Measurements from ENCODE around the gene BACH2. TPM values are rescaled to one million over a fixed set of nuclear protein-coding genes. Genes with fewer than 3 reads are reported as not detected.
A peak's percentile ranks its signal among the peaks of the same experiment; 100 is the strongest.

The BACH2 gene
- total and polyA plus RNA-seq, 2 of the 8 experiments (the other 6 are each of a cell fraction or from before 2014, with no cell fraction given) = 1.9 to 5.9 TPM

DNA sequence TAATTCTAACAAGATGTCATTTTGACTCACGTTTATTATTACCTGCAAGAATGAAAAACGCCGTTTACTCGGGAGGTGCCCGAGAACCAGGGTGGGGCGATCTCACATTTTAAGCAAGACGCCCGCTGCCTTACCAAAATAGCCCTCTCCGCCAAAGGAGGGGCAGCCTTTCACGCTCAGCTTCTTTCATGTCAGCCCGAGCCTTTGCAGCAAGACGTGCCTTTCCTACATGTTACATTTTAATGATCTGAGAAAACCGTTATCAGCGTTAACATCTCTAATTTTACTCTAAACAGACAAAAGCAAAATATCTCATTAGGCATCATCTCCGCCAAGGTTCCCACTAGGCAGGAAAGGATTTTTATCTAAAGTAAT lies 2.0 kb downstream of the BACH2 start:
- no peak overlapping the region for H2BK120ac ChIP-seq (replicated peaks; ENCODE audit: low read depth, low read length)
- no peak overlapping the region for H2BK15ac ChIP-seq (ENCODE audit: low read length)
- TF ChIP-seq YY1 (IDR thresholded peaks at IDR 0.05; ENCODE audit: low read depth, low read length) (no peak), RAD21 (IDR thresholded peaks at IDR 0.05 in 1 of 2, conservative IDR thresholded peaks at IDR 0.05 in 1 of 2; ENCODE audit: low read depth in 2 of 2, low read length in 2 of 2) (peak in 1 of 2 experiments; percentile 15; a peak in 1 of 4 replicates)
- ChIA-PET CTCF (ENCODE audit: partially characterized antibody) (interaction anchor here (2.6 to 16.3 kb wide), 2 partner anchors 99 to 181 kb away, joined by 17 to 234 read pairs; no protein-coding TSS in a partner anchor), POLR2A (ENCODE audit: partially characterized antibody) (no interaction called here)
- FAIRE-seq (peak; percentile 58), DNase-seq (ENCODE audit: low read depth in 1 of 2, low spot score in 2 of 2) (no peak)
- H4K8ac ChIP-seq (ENCODE audit: extremely low read depth, insufficient read depth, low read length) = no peak overlapping the region
- peak overlapping the region; percentile 99 for H3K4me2 ChIP-seq (ENCODE audit: insufficient read depth in 1 of 2, low read depth in 2 of 2, low read length in 2 of 2)
- no peak overlapping the region for H2BK5ac ChIP-seq (ENCODE audit: low read depth, low read length)
- H3K27me3 ChIP-seq (replicated peaks in 1 of 4; ENCODE audit: control insufficient read depth in 3 of 4, extremely low read depth in 1 of 4, insufficient read depth in 3 of 4, low read length in 3 of 4) = peaks cover 4 to 26% (median 22%) of the 10 kb centered on the region in 4 experiments; a peak in 6 of 7 replicates
- no peak overlapping the region for H2AK5ac ChIP-seq (ENCODE audit: low read depth, low read length)
- H2BK20ac ChIP-seq (ENCODE audit: low read length) = no peak overlapping the region
- H3K4ac ChIP-seq (replicated peaks; ENCODE audit: insufficient read length, low read depth, low read length) = no peak overlapping the region
- WGBS, 2 experiments (ENCODE audit: extremely low coverage in 1 of 2, insufficient coverage in 1 of 2, insufficient read length in 1 of 2, insufficient replicate concordance in 2 of 2, low coverage in 1 of 2, low lambda C conversion rate in 2 of 2, missing lambda C conversion rate in 1 of 2) = 10% methylated on average over 15 of the region's 15 CpGs; no CpG with 5 or more reads in 1 of the 2 experiments
- H4K20me1 ChIP-seq (replicated peaks in 1 of 2; ENCODE audit: control insufficient read depth in 1 of 2, insufficient read depth in 2 of 2, low read length in 2 of 2) = peaks cover 5 to 7% of the 10 kb centered on the region in 2 experiments
- no peak overlapping the region for H3K18ac ChIP-seq (ENCODE audit: extremely low read depth, low read length)
- H3K79me2 ChIP-seq (ENCODE audit: control insufficient read depth in 1 of 2, insufficient read depth in 2 of 2, low read length in 2 of 2) = no peaks in the 10 kb centered on the region
- peaks cover 19% of the 10 kb centered on the region for H3K23me2 ChIP-seq (ENCODE audit: low read depth, low read length)
- H3K4me3 ChIP-seq (ENCODE audit: extremely low read depth in 1 of 4, insufficient read depth in 2 of 4, low read depth in 3 of 4, low read length in 4 of 4) = peak overlapping the region; percentile 44 to 73 (median 62)
- no peaks in the 10 kb centered on the region for H3K9me3 ChIP-seq (ENCODE audit: insufficient read depth in 2 of 2, low read depth in 1 of 2, low read length in 1 of 2)
- no peak overlapping the region for H4K5ac ChIP-seq (ENCODE audit: insufficient read length, low read depth, low read length)
- no peak overlapping the region for H4K91ac ChIP-seq (replicated peaks; ENCODE audit: insufficient read length, low read length)
- no peak overlapping the region for H2AFZ ChIP-seq (ENCODE audit: low read length)
- H3K27ac ChIP-seq (ENCODE audit: low read depth, low read length) = no peak overlapping the region
- H3K56ac ChIP-seq (replicated peaks; ENCODE audit: insufficient read length, low read depth, low read length) = no peak overlapping the region
- H2BK12ac ChIP-seq (ENCODE audit: low read depth, low read length) = no peak overlapping the region
- no peaks in the 10 kb centered on the region for H3K79me1 ChIP-seq (ENCODE audit: low read depth, low read length)
- H3K14ac ChIP-seq (ENCODE audit: insufficient read length) = no peak overlapping the region
- H3K4me1 ChIP-seq (replicated peaks in 1 of 4; ENCODE audit: control insufficient read depth in 3 of 4, insufficient read depth in 4 of 4, low read length in 3 of 4) = peaks cover 8 to 17% (median 12%) of the 10 kb centered on the region in 4 experiments
- no peak overlapping the region for H3K9ac ChIP-seq (replicated peaks in 1 of 4; ENCODE audit: extremely low read depth in 1 of 4, low read depth in 3 of 4, low read length in 3 of 4)
- no peak overlapping the region for H3K23ac ChIP-seq (ENCODE audit: insufficient read length)
- H3K36me3 ChIP-seq (ENCODE audit: control insufficient read depth in 2 of 4, insufficient read depth in 4 of 4, low read length in 3 of 4) = no peaks in the 10 kb centered on the region; a peak in 1 of 8 replicates
